Thyroid gland (tissue), 4 donors: ENCODE data around the gene FAM180A. TPM values are rescaled to one million over a fixed set of nuclear protein-coding genes. Genes with fewer than 3 reads are reported as not detected.
A peak's percentile ranks its signal among the peaks of the same experiment; 100 is the strongest.

ENCODE experiments used
- DNase-seq, 2 donors: peaks; one replicate each; pipeline ENCODE4 v3.0.0-alpha.2; 2019
- H3K27ac ChIP-seq, 3 donors: fragments of 200-600 bp; sonication (generic); 1 replicate in 2 of 3; 2 replicates in 1 of 3; pipeline ENCODE4 v1.5.1; 2016 to 2019; ENCODE audit warnings: mild to moderate bottlenecking in 1 of 3, moderate library complexity in 1 of 3
- H3K27me3 ChIP-seq: fragments of 200-600 bp; sonication (generic); one replicate; pipeline ENCODE4 v1.5.1; 2019
- H3K36me3 ChIP-seq, 2 donors: fragments of 200-600 bp; sonication (generic); one replicate each; pipeline ENCODE4 v1.5.1; 2016 to 2019
- H3K4me1 ChIP-seq, 2 donors: fragments of 200-600 bp; sonication (generic); one replicate each; pipeline ENCODE4 v1.5.1; 2017 to 2019
- H3K4me3 ChIP-seq, 3 donors: fragments of 200-600 bp; sonication (generic); replicated peaks in 1 of 3; 1 replicate in 2 of 3; 2 replicates in 1 of 3; pipeline ENCODE4 v1.5.1; 2016; ENCODE audit warnings: mild to moderate bottlenecking in 1 of 3
- H3K9me3 ChIP-seq: fragments of 200-600 bp; sonication (generic); one replicate; pipeline ENCODE4 v1.5.1; 2017
- POLR2A ChIP-seq, 2 donors: fragments of 450-650 bp; IDR thresholded peaks; one replicate each; pipeline ENCODE4 v1.6.1; 2017; ENCODE audit warnings: antibody characterized with exemption in 2 of 2, mild to moderate bottlenecking in 2 of 2, moderate library complexity in 1 of 2
- WGBS, 2 donors: methylation state at CpG; one replicate each; pipeline ENCODE4 v1.1.5; 2017; 5-methylcytosine and 5-hydroxymethylcytosine counted together
- intact Hi-C: fragments of 100-400 bp; cut with DNase I; formaldehyde crosslinking; loops from one replicate; pipeline ENCODE4 v1.15.1; 2023
- total RNA-seq, 4 donors: library from RNA; depleted of rRNA; stranded (reverse); fragments of >200 nt; gene quantifications; one replicate each; pipeline ENCODE4 v1.2.3, GENCODE V29; 2016
- TF ChIP-seq, protein P1 (sequence below), 6 experiments: fragments of 200-600 bp in 3 of 6; fragments of 450-650 bp in 3 of 6; sonication (generic) in 3 of 6; IDR thresholded peaks; one replicate each; pipeline ENCODE4 v1.5.1; 2016 to 2019; ENCODE audit warnings: antibody characterized with exemption in 6 of 6, mild to moderate bottlenecking in 2 of 6, inconsistent platforms in 1 of 6, moderate library complexity in 1 of 6

FAM180A gene
- total RNA-seq, 4 donors from 2014 or later, result 2.7 to 5.0 (median 3.5) TPM

GRCh38 chr7:135759532-135759931 is 10.9 kb upstream of the FAM180A start:
- Histone ChIP-seq H3K27me3 (no peaks in the 10 kb centered on the region), H3K9me3 (no peaks in the 10 kb centered on the region), H3K4me3 (no peak overlapping the region), H3K4me1 (peaks cover 8 to 10% of the 10 kb centered on the region in 2 donors), H3K27ac (no peak overlapping the region), H3K36me3 (no peaks in the 10 kb centered on the region)
- intact Hi-C loops, result no loop called here
- TF ChIP-seq, protein P1, sequence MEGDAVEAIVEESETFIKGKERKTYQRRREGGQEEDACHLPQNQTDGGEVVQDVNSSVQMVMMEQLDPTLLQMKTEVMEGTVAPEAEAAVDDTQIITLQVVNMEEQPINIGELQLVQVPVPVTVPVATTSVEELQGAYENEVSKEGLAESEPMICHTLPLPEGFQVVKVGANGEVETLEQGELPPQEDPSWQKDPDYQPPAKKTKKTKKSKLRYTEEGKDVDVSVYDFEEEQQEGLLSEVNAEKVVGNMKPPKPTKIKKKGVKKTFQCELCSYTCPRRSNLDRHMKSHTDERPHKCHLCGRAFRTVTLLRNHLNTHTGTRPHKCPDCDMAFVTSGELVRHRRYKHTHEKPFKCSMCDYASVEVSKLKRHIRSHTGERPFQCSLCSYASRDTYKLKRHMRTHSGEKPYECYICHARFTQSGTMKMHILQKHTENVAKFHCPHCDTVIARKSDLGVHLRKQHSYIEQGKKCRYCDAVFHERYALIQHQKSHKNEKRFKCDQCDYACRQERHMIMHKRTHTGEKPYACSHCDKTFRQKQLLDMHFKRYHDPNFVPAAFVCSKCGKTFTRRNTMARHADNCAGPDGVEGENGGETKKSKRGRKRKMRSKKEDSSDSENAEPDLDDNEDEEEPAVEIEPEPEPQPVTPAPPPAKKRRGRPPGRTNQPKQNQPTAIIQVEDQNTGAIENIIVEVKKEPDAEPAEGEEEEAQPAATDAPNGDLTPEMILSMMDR (IDR thresholded peaks at IDR 0.05), result no peak
- TF ChIP-seq POLR2A (IDR thresholded peaks at IDR 0.05), result no peak
- WGBS, 2 donors, result 92% methylated on average over 4 of the region's 4 CpGs
- DNase-seq, result no peak

DNA sequence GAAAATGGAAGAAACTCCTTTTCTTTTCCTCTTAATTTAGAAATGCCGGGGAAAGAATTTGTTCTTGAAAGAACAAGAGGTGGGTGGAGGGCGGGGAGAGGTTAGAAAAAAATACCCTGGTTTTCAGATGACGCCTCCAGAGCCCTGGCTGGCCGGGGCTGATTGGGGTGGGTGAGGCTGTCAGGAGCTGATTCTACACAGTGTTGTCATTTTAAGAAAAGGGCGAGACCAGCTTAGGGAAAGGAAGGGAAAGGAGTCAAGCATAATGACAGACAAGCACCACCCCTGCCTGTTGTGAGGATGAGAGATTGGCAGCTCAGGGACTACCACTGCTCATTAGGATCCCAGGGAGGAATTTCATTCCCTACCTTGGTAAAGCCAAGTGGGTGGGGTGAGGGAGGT is 9.9 kb upstream of the FAM180A start:
- Histone ChIP-seq H3K9me3 (no peaks in the 10 kb centered on the region), H3K27ac (peak overlapping the region; percentile 32 to 74 (median 42)), H3K4me1 (peaks cover 8 to 10% of the 10 kb centered on the region in 2 donors), H3K27me3 (no peaks in the 10 kb centered on the region), H3K36me3 (no peaks in the 10 kb centered on the region), H3K4me3 (no peak overlapping the region)
- WGBS, 2 donors, result 11 to 18% methylated on average over 5 of the region's 5 CpGs
- intact Hi-C loops, result no loop called here
- DNase-seq, result peak; percentile 62 to 68
- TF ChIP-seq, protein P1 (IDR thresholded peaks at IDR 0.05), result no peak
- peak in 1 of 2 donors; percentile 26 for TF ChIP-seq POLR2A (IDR thresholded peaks at IDR 0.05)

DNA sequence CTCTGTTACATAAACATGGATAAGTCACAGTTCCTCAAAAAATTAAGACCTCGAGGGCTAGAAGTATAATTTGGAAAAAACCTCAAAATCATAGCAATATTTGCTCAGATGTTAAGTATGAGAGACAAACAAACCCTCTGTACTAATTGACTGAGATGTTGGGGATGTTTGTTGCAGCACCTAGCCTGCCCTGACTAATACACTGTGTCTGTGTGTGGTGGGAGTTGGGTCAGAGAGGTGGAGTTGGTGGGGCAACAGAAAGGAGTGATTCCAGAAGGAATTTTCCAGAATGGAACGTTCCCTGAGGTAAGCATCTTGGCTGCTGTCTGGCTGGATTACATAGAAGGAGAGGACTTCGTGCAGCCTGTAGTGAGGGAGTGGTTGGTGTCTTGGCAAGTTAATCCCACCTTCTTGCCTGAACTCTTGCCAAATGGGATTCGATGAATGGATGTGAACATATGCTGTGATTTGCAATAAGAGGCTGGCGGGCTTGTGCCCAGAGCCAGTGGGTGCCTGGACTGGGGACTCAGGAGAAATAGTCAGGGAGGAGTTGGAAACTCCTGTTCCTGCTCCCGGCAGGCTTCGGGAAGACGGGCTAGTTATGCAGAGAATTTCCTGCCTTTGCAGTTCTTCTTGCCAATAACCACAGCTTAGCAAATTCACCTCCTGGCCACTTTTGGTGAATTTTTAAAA is 9.3 kb upstream of the FAM180A start:
- no peak overlapping the region for H3K4me3 ChIP-seq

GRCh38 chr7:135756191-135756590 is 7.6 kb upstream of the FAM180A start:
- WGBS, 2 donors, result 82 to 88% methylated on average over 5 of the region's 5 CpGs
- intact Hi-C loops, result no loop called here
- H3K4me3 ChIP-seq, result no peak overlapping the region
- H3K4me1 ChIP-seq, result peaks cover 8 to 10% of the 10 kb centered on the region in 2 donors
- no peak for TF ChIP-seq POLR2A (IDR thresholded peaks at IDR 0.05)
- TF ChIP-seq, protein P1 (IDR thresholded peaks at IDR 0.05), result no peak
- no peaks in the 10 kb centered on the region for H3K9me3 ChIP-seq
- no peak for DNase-seq
- no peaks in the 10 kb centered on the region for H3K27me3 ChIP-seq
- H3K27ac ChIP-seq, result no peak overlapping the region
- H3K36me3 ChIP-seq, result no peaks in the 10 kb centered on the region

More for the DNA sequence above, 9.3 kb upstream of the FAM180A start:
- 28 to 46% methylated on average over 8 of the region's 8 CpGs for WGBS, 2 donors
- intact Hi-C loops, result no loop called here
- peak overlapping the region; percentile 32 to 74 (median 42) for H3K27ac ChIP-seq
- TF ChIP-seq, protein P1 (IDR thresholded peaks at IDR 0.05), result no peak
- TF ChIP-seq POLR2A (IDR thresholded peaks at IDR 0.05), result no peak
- no peaks in the 10 kb centered on the region for H3K27me3 ChIP-seq
- peaks cover 8 to 10% of the 10 kb centered on the region in 2 donors for H3K4me1 ChIP-seq
- no peaks in the 10 kb centered on the region for H3K9me3 ChIP-seq
- H3K36me3 ChIP-seq, result no peaks in the 10 kb centered on the region
- peak; percentile 44 to 52 for DNase-seq

- no peak overlapping the region for H3K27ac ChIP-seq
- H3K4me3 ChIP-seq, result no peak overlapping the region
- no peaks in the 10 kb centered on the region for H3K9me3 ChIP-seq
- H3K36me3 ChIP-seq, result no peaks in the 10 kb centered on the region
- no peaks in the 10 kb centered on the region for H3K27me3 ChIP-seq
- intact Hi-C loops, result no loop called here
- 88 to 91% methylated on average over 11 of the region's 11 CpGs for WGBS, 2 donors
- no peak for DNase-seq
- no peak for TF ChIP-seq POLR2A (IDR thresholded peaks at IDR 0.05)
- TF ChIP-seq, protein P1 (IDR thresholded peaks at IDR 0.05), result no peak
- H3K4me1 ChIP-seq, result peaks cover 8 to 10% of the 10 kb centered on the region in 2 donors
These were observed 6.7 kb upstream of the FAM180A start for GRCh38 chr7:135755351-135755753.
